Calu3 (cell line): ENCODE results near the gene SUSD3. TPM values are rescaled to one million over a fixed set of nuclear protein-coding genes. Genes with fewer than 3 reads are reported as not detected.

Experiments
- BruUV-seq: library from RNA; stranded (reverse); fragments of 400-500 nt; replicated peaks from 2 replicates; lab custom pipeline; 2021; lab: Mats Ljungman, UMichigan
- CTCF ChIA-PET: fragments of 300-600 bp; sonication (Branson Sonifier 250); formaldehyde crosslinking; loops from one replicate; lab custom pipeline; 2022; ENCODE audit warnings: antibody characterized with exemption; lab: Charles Lee
- DNase-seq: peaks from one replicate; pipeline ENCODE4 v3.0.0; 2022
- H3K27ac Mint-ChIP-seq: one replicate; pipeline ENCODE4 v1.8.0; 2022; ENCODE audit warnings: mixed read lengths; ENCODE audit not compliant: unreplicated experiment
- H3K27me3 Mint-ChIP-seq: one replicate; pipeline ENCODE4 v1.8.0; 2022; ENCODE audit warnings: mixed read lengths; ENCODE audit not compliant: unreplicated experiment
- H3K36me3 Mint-ChIP-seq: one replicate; pipeline ENCODE4 v1.8.0; 2022; ENCODE audit warnings: mild to moderate bottlenecking, moderate library complexity, mixed read lengths; ENCODE audit not compliant: insufficient read depth, unreplicated experiment
- H3K4me1 Mint-ChIP-seq: one replicate; pipeline ENCODE4 v1.8.0; 2022; ENCODE audit warnings: mild to moderate bottlenecking, low read depth, mixed read lengths; ENCODE audit not compliant: unreplicated experiment
- H3K4me3 Mint-ChIP-seq: one replicate; pipeline ENCODE4 v1.8.0; 2022; ENCODE audit warnings: mild to moderate bottlenecking, low read depth, moderate library complexity, mixed read lengths; ENCODE audit not compliant: unreplicated experiment
- H3K9me3 Mint-ChIP-seq: one replicate; pipeline ENCODE4 v1.8.0; 2022; ENCODE audit warnings: low read depth, mixed read lengths; ENCODE audit not compliant: unreplicated experiment
- intact Hi-C: fragments of 100-400 bp; cut with micrococcal nuclease; formaldehyde crosslinking; loops from one replicate; pipeline ENCODE4 v1.10.0; 2022; ENCODE audit not compliant: unreplicated experiment
- total RNA-seq: library from RNA; stranded (reverse); gene quantifications from 2 replicates; pipeline ENCODE4 v1.2.3, GENCODE V29; 2022
- TF ChIP-seq, protein P1 (sequence below): fragments of 200-600 bp; IDR thresholded peaks from one replicate; pipeline ENCODE4 v1.8.0; 2022; ENCODE audit warnings: antibody characterized with exemption; ENCODE audit not compliant: unreplicated experiment

Gene SUSD3
- total RNA-seq, 1 experiment from 2014 or later = 1.3 TPM

DNA sequence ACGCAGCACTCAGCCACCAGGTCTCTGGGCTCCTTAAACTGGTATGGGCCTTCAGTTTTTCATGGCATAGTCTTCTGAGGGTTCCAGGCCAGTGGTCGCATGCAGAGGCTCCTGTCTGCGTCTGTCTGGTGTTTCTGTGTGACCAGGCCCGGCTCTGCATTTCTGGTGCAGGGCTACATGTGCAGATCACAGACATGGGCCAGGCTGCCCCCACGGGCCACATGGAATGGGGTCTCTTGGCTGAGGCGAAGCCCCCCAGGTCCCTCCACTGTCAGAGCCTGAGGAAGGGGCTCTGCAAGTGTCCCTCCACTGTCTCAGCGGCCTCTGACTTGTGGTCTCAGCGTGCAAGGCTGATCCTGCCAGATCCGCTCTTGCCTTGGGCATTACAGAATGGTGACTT is 21.9 kb downstream of the SUSD3 start:
- no peaks in the 10 kb centered on the region for H3K27me3 Mint-ChIP-seq
- BruUV-seq = no TSS peak
- H3K36me3 Mint-ChIP-seq = no peaks in the 10 kb centered on the region
- no peak overlapping the region for H3K4me3 Mint-ChIP-seq
- TF ChIP-seq, protein P1, sequence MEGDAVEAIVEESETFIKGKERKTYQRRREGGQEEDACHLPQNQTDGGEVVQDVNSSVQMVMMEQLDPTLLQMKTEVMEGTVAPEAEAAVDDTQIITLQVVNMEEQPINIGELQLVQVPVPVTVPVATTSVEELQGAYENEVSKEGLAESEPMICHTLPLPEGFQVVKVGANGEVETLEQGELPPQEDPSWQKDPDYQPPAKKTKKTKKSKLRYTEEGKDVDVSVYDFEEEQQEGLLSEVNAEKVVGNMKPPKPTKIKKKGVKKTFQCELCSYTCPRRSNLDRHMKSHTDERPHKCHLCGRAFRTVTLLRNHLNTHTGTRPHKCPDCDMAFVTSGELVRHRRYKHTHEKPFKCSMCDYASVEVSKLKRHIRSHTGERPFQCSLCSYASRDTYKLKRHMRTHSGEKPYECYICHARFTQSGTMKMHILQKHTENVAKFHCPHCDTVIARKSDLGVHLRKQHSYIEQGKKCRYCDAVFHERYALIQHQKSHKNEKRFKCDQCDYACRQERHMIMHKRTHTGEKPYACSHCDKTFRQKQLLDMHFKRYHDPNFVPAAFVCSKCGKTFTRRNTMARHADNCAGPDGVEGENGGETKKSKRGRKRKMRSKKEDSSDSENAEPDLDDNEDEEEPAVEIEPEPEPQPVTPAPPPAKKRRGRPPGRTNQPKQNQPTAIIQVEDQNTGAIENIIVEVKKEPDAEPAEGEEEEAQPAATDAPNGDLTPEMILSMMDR = no peak
- H3K4me1 Mint-ChIP-seq = no peaks in the 10 kb centered on the region
- H3K9me3 Mint-ChIP-seq = no peaks in the 10 kb centered on the region
- no peak overlapping the region for H3K27ac Mint-ChIP-seq
- CTCF ChIA-PET = no interaction called here
- no peak for DNase-seq
- intact Hi-C loops = no loop called here

GRCh38 chr9:93081081-93081529 is 22.6 kb downstream of the SUSD3 start:
- BruUV-seq = no TSS peak
- intact Hi-C loops = no loop called here
- no peak for DNase-seq
- Mint-ChIP-seq H3K9me3 (no peaks in the 10 kb centered on the region), H3K4me3 (no peak overlapping the region), H3K36me3 (no peaks in the 10 kb centered on the region), H3K4me1 (no peaks in the 10 kb centered on the region), H3K27ac (no peak overlapping the region), H3K27me3 (no peaks in the 10 kb centered on the region)
- CTCF ChIA-PET = no interaction called here
- TF ChIP-seq, protein P1 = no peak

DNA sequence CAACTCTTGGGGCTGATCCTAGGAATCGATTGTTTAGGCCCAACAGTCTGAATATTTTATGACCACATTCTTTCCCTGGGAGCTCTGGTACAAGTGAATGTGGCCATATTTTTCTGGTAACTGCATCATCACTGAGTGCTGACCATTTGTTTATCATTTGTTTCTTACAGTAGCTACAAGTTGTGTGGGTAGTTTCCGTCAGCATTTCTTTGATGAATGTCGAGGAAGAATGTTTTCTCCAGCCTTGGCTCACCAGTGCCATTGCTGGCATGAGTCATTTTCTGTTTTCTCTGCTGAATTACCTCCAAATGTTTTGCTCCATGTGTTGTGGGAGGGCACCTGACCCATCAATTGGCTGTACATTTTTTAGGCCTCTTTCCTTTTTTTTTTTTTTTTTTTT is 23.4 kb downstream of the SUSD3 start:
- no peak overlapping the region for H3K27ac Mint-ChIP-seq
- H3K4me1 Mint-ChIP-seq = no peaks in the 10 kb centered on the region
- BruUV-seq = no TSS peak
- CTCF ChIA-PET = interaction anchor here (0.5 to 0.7 kb wide), 4 partner anchors 10 to 348 kb away, joined by 3 to 6 read pairs (median 4); no protein-coding TSS in a partner anchor
- TF ChIP-seq, protein P1 = no peak
- no peaks in the 10 kb centered on the region for H3K27me3 Mint-ChIP-seq
- DNase-seq = no peak
- no peak overlapping the region for H3K4me3 Mint-ChIP-seq
- intact Hi-C loops = no loop called here
- no peaks in the 10 kb centered on the region for H3K36me3 Mint-ChIP-seq
- H3K9me3 Mint-ChIP-seq = no peaks in the 10 kb centered on the region

GRCh38 chr9:93082841-93083411 is 24.4 kb downstream of the SUSD3 start:
- no TSS peak for BruUV-seq
- intact Hi-C loops = no loop called here
- H3K4me1 Mint-ChIP-seq = no peaks in the 10 kb centered on the region
- H3K4me3 Mint-ChIP-seq = no peak overlapping the region
- CTCF ChIA-PET = no interaction called here
- no peak for DNase-seq
- TF ChIP-seq, protein P1 = no peak
- no peaks in the 10 kb centered on the region for H3K27me3 Mint-ChIP-seq
- H3K27ac Mint-ChIP-seq = no peak overlapping the region
- no peaks in the 10 kb centered on the region for H3K36me3 Mint-ChIP-seq
- H3K9me3 Mint-ChIP-seq = no peaks in the 10 kb centered on the region
